ENCODE data around the gene PLEKHH1.

The PLEKHH1 gene

DNA sequence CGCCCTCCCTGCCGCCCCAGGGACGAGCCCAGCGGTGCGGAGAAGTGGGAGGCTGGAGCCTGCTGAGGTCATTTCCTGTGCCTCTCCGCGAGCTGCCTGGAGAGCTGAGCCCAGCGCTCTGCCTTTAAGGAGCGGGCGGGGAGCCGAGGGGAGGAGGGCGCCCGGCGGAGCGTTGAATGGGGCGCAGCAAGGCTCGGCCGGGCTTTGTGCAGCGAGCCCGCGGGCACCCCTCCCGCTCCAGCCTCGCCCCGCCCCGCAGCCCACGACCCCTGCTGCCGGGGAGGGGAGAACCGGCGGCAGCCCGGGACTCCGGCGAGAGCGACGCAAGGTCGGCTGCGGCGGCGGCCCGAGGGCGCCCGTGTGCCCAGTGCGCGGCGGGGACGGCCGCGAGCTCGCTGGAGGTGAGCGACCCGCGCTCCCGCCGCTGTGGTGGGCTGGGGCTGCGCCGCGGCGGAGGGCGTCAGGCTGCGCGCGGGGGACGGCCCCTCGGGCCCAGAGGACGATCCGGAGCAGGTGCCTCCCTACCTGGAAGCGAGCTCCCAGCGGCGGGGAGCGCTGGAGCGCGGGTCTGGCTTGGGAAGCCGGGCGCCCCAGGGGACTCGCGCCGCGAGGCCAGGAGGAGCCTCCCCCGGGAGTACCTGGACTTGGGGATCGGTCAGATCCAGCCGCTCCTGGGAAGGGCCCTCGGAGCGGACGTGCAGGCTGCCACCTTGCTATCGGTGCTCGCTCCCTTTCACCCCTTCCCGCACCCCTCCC is at the start of gene PLEKHH1:
PLEKHH1 (plus strand) TSS at position 293 of the 756 bp plus-strand sequence. CDS start 8,578 bp downstream, outside the sequence.
- Mint-ChIP-seq H3K27me3 (peaks cover 40% of the 10 kb centered on the region), H3K4me1 (no peaks in the 10 kb centered on the region)
- DNase-seq (ENCODE audit: low spot score in 2 of 2): no peak

DNA sequence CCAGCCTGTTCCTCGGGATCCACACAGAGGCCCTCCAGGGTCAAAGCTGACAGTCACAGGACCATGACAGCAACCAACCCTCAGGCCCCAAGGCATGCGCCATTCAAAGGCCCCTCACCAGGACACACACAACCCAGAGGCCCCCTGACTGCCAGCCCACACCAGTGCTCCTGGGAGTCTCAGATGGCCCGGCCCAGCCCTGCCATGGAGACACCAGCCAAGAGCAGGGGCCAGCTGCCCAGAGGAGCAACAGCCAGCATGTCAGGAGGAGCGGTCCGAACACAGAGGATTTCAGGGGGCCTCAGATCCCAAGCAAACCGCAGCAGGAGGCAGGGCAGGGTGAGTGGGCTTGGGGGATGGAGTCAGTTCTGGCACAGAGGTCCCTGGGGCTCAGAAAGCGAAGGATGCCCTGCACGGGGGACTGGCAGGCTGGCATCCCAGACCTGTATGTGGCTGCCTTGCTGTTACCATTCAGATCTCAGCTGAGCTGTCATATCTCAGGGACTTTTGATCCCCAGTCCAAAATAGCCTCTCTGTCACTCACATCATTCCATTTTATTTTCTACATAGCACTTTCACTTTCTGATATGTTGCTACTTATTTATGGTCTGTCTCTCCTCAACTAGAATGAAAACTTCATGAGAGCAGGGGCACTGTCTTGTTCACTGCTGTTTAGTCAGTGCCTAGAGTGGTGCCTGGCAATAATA is 49.4 kb upstream of the PLEKHH1 start:
- no peak overlapping the region for H3K4me3 Mint-ChIP-seq
- H3K27me3 Mint-ChIP-seq: no peaks in the 10 kb centered on the region
- H3K9me3 Mint-ChIP-seq: no peaks in the 10 kb centered on the region
- peak overlapping the region; percentile 29 for H3K27ac Mint-ChIP-seq (ENCODE audit: low read depth)
- no peak for ATAC-seq (replicated peaks; ENCODE audit: extremely low read depth, poor library complexity, severe bottlenecking)
- DNase-seq (ENCODE audit: low spot score in 2 of 2): no peak
- peaks cover 39% of the 10 kb centered on the region for H3K36me3 Mint-ChIP-seq (ENCODE audit: insufficient read depth)
- H3K4me1 Mint-ChIP-seq: peaks cover 62% of the 10 kb centered on the region

More for the DNA sequence above, at the start of gene PLEKHH1:
- peak within 1 kb of the TSS; percentile 55 for H3K4me3 Mint-ChIP-seq
- no peaks in the 10 kb centered on the region for H3K9me3 Mint-ChIP-seq
- no peak within 1 kb of the TSS for H3K27ac Mint-ChIP-seq (ENCODE audit: low read depth)
- H3K36me3 Mint-ChIP-seq (ENCODE audit: insufficient read depth): no peaks in the 10 kb centered on the region
- peak; percentile 84 for ATAC-seq (replicated peaks; ENCODE audit: extremely low read depth, poor library complexity, severe bottlenecking)

DNA sequence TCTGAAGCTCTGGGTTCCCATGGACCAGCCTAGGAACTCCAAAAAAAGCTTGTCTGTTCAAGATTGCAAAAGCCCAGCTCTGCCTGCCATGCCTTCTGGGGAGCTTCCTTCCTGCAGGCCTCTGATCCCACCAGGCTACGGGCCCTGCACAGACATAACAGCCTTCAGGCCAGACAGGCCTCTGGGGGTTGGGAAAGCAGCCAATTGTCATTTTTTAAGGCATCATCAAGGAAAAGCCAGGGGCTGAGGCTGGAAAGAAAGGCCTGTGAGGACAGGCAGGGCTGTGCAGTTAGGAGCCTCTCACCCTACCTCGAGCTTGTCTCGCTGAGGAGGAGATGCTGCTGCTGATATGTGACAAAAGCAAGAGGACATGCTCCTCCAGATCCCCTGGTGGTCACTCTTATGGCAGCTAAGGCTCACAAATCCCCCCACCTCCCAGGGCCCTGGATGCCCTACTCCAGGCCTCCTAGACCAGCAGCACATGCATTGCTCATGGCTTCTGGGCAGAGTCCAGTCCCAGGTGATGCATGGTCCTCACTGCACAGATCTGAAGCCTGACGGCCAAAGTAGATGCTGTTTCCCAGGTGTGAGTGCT is 47.5 kb upstream of the PLEKHH1 start:
- H3K4me3 Mint-ChIP-seq: no peak overlapping the region
- peaks cover 70% of the 10 kb centered on the region for H3K4me1 Mint-ChIP-seq
- H3K27ac Mint-ChIP-seq (ENCODE audit: low read depth): no peak overlapping the region
- H3K9me3 Mint-ChIP-seq: no peaks in the 10 kb centered on the region
- no peaks in the 10 kb centered on the region for H3K27me3 Mint-ChIP-seq
- no peak for DNase-seq (ENCODE audit: low spot score in 2 of 2)
- no peak for ATAC-seq (replicated peaks; ENCODE audit: extremely low read depth, poor library complexity, severe bottlenecking)
- H3K36me3 Mint-ChIP-seq (ENCODE audit: insufficient read depth): peaks cover 40% of the 10 kb centered on the region

DNA sequence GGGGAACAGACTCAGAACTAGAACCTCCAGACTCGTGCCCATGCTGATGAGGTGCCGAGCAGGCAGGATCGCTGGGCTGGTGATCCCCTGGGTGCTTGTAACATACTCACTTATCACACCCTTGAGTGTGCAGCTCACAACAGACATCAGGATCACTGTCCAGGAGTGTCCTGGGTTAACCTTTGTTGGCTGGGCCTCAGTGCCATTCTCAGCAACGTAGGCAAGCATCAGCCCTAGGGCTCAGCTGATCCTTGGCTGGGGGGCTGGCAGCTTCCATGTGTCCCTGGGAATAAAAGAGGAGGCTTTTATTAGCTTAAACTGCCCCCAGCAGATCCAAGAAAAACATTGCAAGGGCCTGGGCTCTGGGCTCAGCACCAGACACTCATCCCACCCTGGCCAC is 46.2 kb upstream of the PLEKHH1 start:
- H3K27me3 Mint-ChIP-seq: no peaks in the 10 kb centered on the region
- H3K36me3 Mint-ChIP-seq (ENCODE audit: insufficient read depth): peaks cover 36% of the 10 kb centered on the region
- ATAC-seq (replicated peaks; ENCODE audit: extremely low read depth, poor library complexity, severe bottlenecking) (no peak), DNase-seq (ENCODE audit: low spot score in 2 of 2) (no peak)
- peak overlapping the region; percentile 95 for H3K4me3 Mint-ChIP-seq
- peaks cover 57% of the 10 kb centered on the region for H3K4me1 Mint-ChIP-seq
- no peaks in the 10 kb centered on the region for H3K9me3 Mint-ChIP-seq
- H3K27ac Mint-ChIP-seq (ENCODE audit: low read depth): peak overlapping the region; percentile 97

DNA sequence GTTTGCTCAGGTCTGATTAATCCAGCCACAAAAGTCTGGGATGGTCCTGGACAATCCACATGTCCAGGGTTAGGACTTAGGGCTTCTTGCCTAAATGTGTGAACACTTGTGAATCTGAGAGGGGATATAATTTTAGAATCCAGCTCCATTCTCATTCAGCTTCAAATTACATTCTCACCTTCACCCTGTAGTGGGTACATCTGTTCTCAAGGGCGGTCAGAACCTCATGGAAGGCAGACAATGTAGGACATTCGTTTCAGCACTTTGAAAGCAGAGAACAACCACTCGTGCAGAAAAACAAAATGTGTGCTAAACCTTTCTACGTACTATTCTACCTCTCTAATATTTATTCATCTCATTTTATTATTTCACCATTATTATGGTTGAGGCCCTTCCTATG is 45.8 kb upstream of the PLEKHH1 start:
- no peaks in the 10 kb centered on the region for H3K9me3 Mint-ChIP-seq
- DNase-seq (ENCODE audit: low spot score in 2 of 2): no peak
- peaks cover 56% of the 10 kb centered on the region for H3K4me1 Mint-ChIP-seq
- H3K36me3 Mint-ChIP-seq (ENCODE audit: insufficient read depth): peaks cover 32% of the 10 kb centered on the region
- H3K27me3 Mint-ChIP-seq: no peaks in the 10 kb centered on the region
- no peak for ATAC-seq (replicated peaks; ENCODE audit: extremely low read depth, poor library complexity, severe bottlenecking)
- H3K27ac Mint-ChIP-seq (ENCODE audit: low read depth): peak overlapping the region; percentile 97
- H3K4me3 Mint-ChIP-seq: peak overlapping the region; percentile 95

DNA sequence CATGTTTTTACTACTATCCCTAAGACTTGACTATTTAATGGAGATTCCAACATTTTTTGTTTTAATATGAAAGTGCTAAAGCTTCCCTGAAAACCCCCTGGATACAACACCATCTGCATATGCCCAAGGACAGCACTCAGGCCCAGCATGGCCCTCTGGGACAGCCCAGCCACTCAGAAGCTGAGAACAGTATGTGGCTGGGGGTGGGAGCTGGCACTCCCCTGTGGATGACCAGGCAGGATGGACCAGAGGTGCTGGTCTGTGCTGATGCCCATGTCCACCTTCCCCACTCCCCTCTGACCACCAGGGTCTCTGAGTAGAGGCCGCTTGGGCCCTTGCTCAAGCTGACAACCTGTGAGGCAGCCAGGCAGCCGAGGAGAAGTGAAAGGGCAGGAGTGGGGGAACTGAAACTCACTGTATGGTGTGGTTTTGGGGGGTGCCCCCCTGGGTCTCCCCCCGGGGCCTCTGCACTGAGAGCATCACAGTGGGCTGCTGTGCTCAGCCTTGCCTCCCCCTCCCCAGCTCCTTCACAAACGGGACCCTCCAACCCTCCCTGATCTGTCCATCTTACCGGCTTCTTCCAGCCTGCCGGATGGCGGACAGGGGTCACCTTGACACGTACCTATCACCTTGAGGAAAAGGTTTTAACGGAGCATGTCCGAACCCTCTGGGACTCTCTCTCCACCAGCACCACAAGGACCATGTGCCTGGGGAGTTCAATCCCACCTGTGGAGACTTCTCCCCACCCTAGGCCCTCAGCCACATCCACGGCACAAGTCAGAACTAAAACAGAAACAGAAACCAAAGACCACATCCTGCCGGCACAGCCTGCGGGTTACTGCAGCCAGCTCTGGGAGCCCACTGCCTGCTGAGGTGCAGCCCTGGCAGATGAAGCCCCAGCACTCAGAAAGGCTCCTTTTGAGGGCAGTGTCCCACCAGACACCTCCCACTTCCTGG is 44.9 kb upstream of the PLEKHH1 start, which contains the start of gene TMEM229B:
TMEM229B (minus strand) TSS at position 785 of the 957 bp plus-strand sequence. CDS start 14,798 bp downstream, outside the sequence.
- Mint-ChIP-seq H3K27ac (ENCODE audit: low read depth) (peak within 1 kb of the TSS; percentile 97), H3K4me1 (peaks cover 63% of the 10 kb centered on the region), H3K4me3 (peak within 1 kb of the TSS; percentile 95), H3K27me3 (no peaks in the 10 kb centered on the region), H3K9me3 (peaks cover 6% of the 10 kb centered on the region), H3K36me3 (ENCODE audit: insufficient read depth) (peaks cover 27% of the 10 kb centered on the region)
- DNase-seq (ENCODE audit: low spot score in 2 of 2): peak; percentile 57 to 70
- ATAC-seq (replicated peaks; ENCODE audit: extremely low read depth, poor library complexity, severe bottlenecking): peak; percentile 98

DNA sequence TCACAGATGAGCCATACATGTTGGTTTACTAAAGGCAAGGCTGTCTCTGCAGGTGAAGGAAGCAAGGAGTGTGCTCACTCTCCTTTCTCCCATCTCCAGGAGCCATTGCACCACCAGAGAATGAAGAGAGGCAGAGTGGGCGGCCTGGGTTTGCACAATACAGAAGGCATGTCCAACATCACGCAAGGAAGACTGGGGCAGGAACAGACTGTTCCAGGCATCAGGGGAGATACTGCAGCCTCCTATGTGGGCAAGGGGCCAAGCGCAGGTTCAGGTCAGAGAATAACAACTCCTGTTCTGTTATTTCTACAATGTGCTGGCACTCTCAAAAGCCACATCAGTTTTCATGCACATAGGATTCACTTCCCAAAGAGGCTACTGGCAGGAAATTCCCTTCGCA is 42.9 kb upstream of the PLEKHH1 start:
- no peak for ATAC-seq (replicated peaks; ENCODE audit: extremely low read depth, poor library complexity, severe bottlenecking)
- Mint-ChIP-seq H3K27ac (ENCODE audit: low read depth) (peak overlapping the region; percentile 32), H3K4me1 (peaks cover 49% of the 10 kb centered on the region), H3K27me3 (no peaks in the 10 kb centered on the region), H3K4me3 (no peak overlapping the region), H3K9me3 (peaks cover 7% of the 10 kb centered on the region), H3K36me3 (ENCODE audit: insufficient read depth) (peaks cover 21% of the 10 kb centered on the region)
- DNase-seq (ENCODE audit: low spot score in 2 of 2): no peak

DNA sequence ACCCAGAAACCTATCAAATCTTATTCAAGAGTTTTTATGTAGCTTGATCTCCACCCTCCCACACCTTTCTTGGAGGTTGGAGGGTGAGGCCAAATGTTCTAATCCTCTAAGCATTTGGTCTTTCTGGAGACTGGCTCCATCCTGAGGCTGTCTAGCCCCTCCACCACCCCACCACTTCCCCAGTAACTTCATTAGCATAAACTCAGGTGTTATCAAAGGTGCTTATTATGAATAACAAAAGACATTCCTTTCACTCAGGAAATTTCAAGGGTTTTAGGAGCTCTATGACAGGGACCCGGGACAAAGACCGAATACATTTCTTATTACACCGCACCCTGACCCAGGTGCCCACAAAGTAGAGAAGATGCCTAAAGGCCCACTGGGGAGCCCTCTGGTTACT is 41.8 kb upstream of the PLEKHH1 start:
- Mint-ChIP-seq H3K36me3 (ENCODE audit: insufficient read depth) (peaks cover 15% of the 10 kb centered on the region), H3K27me3 (no peaks in the 10 kb centered on the region), H3K9me3 (peaks cover 7% of the 10 kb centered on the region), H3K4me3 (no peak overlapping the region), H3K27ac (ENCODE audit: low read depth) (peak overlapping the region; percentile 75), H3K4me1 (peaks cover 40% of the 10 kb centered on the region)
- DNase-seq (ENCODE audit: low spot score in 2 of 2) (no peak), ATAC-seq (replicated peaks; ENCODE audit: extremely low read depth, poor library complexity, severe bottlenecking) (no peak)

DNA sequence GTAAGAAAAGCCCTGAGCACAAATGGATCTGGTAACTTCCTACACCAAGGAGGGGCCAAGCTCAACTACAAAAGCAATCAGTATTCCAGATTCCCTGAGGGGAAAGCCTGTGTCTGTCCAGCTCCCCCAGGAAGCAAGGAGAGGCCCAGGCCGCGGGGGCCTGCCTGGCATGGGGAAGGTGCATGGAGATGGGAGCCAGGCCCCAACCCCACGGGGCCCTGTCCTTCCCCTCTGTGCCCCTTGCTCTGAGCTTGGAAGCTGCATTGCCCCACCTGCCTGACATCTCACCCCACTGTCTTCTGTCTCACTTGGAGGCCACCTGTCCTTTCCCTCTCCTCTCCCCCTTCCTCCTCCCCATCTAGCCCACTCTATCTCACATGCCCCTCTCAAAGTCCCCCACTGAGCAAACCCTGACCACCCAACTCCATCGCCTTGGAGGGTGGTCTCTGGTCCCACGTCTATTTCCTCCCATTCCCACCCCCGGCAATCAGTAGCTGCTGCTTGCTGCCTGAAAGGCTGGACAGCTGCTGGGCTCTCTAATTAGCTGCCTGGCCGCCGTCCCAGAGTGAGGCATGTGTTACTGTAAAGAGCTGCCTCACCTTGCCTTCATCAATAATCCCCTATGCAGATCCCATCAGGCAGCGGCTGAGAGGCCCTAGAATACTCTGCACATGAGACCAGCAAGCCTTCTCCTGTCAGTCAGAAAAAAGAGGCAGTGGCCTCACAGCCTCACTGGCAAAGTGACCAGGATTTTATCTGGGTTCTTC is 41.2 kb upstream of the PLEKHH1 start:
- Mint-ChIP-seq H3K27ac (ENCODE audit: low read depth) (peak overlapping the region; percentile 75), H3K27me3 (no peaks in the 10 kb centered on the region), H3K4me1 (peaks cover 35% of the 10 kb centered on the region), H3K36me3 (ENCODE audit: insufficient read depth) (peaks cover 11% of the 10 kb centered on the region), H3K4me3 (no peak overlapping the region), H3K9me3 (peaks cover 7% of the 10 kb centered on the region)
- ATAC-seq (replicated peaks; ENCODE audit: extremely low read depth, poor library complexity, severe bottlenecking) (no peak), DNase-seq (ENCODE audit: low spot score in 2 of 2) (no peak)

DNA sequence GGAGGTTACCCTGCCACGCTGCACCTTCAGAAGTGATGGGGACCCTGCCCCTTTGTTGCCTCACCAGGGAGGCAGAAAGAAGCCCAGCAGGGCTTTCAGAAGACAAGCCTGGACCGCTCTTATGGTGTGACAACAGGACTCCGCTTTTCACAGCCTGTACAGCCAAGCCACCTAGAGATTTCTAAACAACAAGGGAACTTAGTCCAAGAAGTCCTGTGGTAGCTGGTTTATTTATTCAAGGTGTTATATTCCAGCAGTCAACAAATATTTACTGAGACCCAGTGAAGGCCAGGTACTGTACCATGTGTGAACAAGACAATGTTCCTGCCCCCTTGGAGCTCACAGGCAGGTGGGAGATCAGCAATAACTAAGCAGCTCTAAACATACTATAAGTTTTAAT is 40.6 kb upstream of the PLEKHH1 start:
- Mint-ChIP-seq H3K4me3 (no peak overlapping the region), H3K36me3 (ENCODE audit: insufficient read depth) (peaks cover 9% of the 10 kb centered on the region), H3K27me3 (no peaks in the 10 kb centered on the region), H3K27ac (ENCODE audit: low read depth) (peak overlapping the region; percentile 75), H3K9me3 (peaks cover 7% of the 10 kb centered on the region), H3K4me1 (peaks cover 29% of the 10 kb centered on the region)
- DNase-seq (ENCODE audit: low spot score in 2 of 2) (no peak), ATAC-seq (replicated peaks; ENCODE audit: extremely low read depth, poor library complexity, severe bottlenecking) (no peak)

DNA sequence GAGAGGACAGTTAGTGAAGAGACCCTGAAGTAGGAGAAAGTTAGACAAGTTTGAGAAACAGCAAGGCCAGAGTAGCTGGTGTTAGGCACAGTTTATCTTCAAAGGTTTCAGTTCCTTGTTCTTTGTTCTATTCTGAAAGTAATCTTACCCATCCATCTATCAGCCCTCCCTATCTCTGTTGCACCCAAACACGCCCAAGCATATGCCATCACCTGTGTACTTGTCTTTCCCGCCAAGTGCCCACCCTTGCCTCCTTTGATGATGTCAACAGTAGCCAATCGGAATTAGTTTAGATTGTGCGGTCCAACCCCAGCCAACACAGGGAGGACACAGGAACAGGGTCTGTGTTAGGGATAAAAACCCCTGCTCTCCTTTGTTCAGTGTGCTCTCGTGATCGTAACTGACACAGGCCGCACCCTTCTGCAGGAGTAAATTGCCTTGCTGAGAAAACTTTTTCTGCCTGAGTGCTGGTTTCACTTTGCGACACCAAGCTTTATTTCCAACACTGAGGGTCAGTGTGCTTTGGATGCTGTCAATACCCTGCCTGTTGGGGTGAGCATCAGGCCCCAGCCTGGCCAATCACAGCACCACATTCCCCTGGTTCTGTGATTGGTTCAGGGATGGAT is 39.9 kb upstream of the PLEKHH1 start:
- Mint-ChIP-seq H3K4me1 (peaks cover 28% of the 10 kb centered on the region), H3K9me3 (peaks cover 7% of the 10 kb centered on the region), H3K36me3 (ENCODE audit: insufficient read depth) (peaks cover 8% of the 10 kb centered on the region), H3K27ac (ENCODE audit: low read depth) (peak overlapping the region; percentile 75), H3K4me3 (no peak overlapping the region), H3K27me3 (no peaks in the 10 kb centered on the region)
- DNase-seq (ENCODE audit: low spot score in 2 of 2) (no peak), ATAC-seq (replicated peaks; ENCODE audit: extremely low read depth, poor library complexity, severe bottlenecking) (no peak)
